Prostate gland (tissue), 2 donors: ENCODE measurements around the gene SPEN. TPM values are rescaled to one million over a fixed set of nuclear protein-coding genes. Genes with fewer than 3 reads are reported as not detected.
A peak's percentile ranks its signal among the peaks of the same experiment; 100 is the strongest.
"Not testable (repeated sequence)": the region's sequence is repeated elsewhere in the genome, so short reads cannot be mapped to it uniquely, and the experiment has no call there.

Experiments
- DNase-seq: peaks from one replicate; pipeline ENCODE4 v3.0.0-alpha.2; 2019; ENCODE audit warnings: low spot score
- H3K27ac ChIP-seq, 2 donors: fragments of 200-600 bp; sonication (generic); 2 replicates each; pipeline ENCODE4 v1.5.1; 2017 to 2019
- H3K27me3 ChIP-seq: fragments of 200-600 bp; sonication (generic); replicated peaks from 2 replicates; pipeline ENCODE4 v1.5.1; 2019; ENCODE audit not compliant: insufficient read depth
- H3K36me3 ChIP-seq, 2 donors: fragments of 200-600 bp; sonication (generic); 1 replicate in 1 of 2; 2 replicates in 1 of 2; pipeline versions ENCODE4 v1.5.1 to v1.8.1; 2017 to 2019
- H3K4me1 ChIP-seq: fragments of 200-600 bp; sonication (generic); replicated peaks from 2 replicates; pipeline ENCODE4 v1.5.1; 2019
- H3K4me3 ChIP-seq, 2 donors: fragments of 200-600 bp; sonication (generic); 2 replicates each; pipeline ENCODE4 v1.5.1; 2017 to 2019
- H3K9me3 ChIP-seq: fragments of 200-600 bp; sonication (generic); 2 replicates; pipeline ENCODE4 v1.5.1; 2017
- POLR2A ChIP-seq: fragments of 450-650 bp; IDR thresholded peaks from one replicate; pipeline ENCODE4 v1.6.1; 2016; ENCODE audit warnings: antibody characterized with exemption, mild to moderate bottlenecking
- POLR2AphosphoS5 ChIP-seq: sonication (generic); formaldehyde crosslinking; IDR thresholded peaks from one replicate; pipeline ENCODE4 v1.6.1; 2017; ENCODE audit warnings: antibody characterized with exemption
- WGBS: methylation state at CpG from one replicate; pipeline ENCODE4 v1.1.5; 2018; 5-methylcytosine and 5-hydroxymethylcytosine counted together
- intact Hi-C: fragments of 100-400 bp; cut with DNase I; formaldehyde crosslinking; loops from one replicate; pipeline ENCODE4 v1.14.2; 2022
- total RNA-seq, 2 donors: library from RNA; depleted of rRNA; stranded (reverse); fragments of >200 nt; gene quantifications; one replicate each; pipeline ENCODE4 v1.1.0, GENCODE V29; 2016
- TF ChIP-seq, protein P1 (sequence below), 4 experiments: fragments of 200-600 bp in 2 of 4; fragments of 450-650 bp in 2 of 4; sonication (generic) in 2 of 4; IDR thresholded peaks; 1 replicate in 3 of 4; 2 replicates in 1 of 4; pipeline ENCODE4 v1.5.1; 2016 to 2019; ENCODE audit warnings: antibody characterized with exemption in 4 of 4, mild to moderate bottlenecking in 2 of 4, moderate library complexity in 2 of 4

The SPEN gene
- total RNA-seq, 2 donors from 2014 or later, result 31.9 to 48.3 TPM

DNA sequence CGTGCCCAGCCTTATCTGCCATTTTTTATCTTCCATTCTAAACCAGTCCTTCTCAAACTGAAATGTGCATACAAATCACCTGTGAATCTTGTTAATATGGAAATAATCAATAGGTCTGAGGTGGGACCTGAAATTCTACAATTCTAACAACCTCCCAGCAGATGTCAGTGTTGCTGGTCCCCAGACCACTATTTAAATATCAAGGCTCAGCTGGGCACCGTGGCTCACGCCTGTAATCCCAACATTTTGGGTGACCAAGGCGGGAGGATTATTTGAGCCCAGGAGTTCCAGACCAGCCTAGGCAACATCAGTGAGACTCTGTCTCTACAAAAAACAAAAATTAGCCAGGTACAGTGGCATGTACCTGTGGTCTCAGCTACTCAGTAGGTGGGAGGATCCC lies 44.1 kb upstream of the SPEN start:
- Histone ChIP-seq H3K36me3 (no peaks in the 10 kb centered on the region), H3K27ac (no peak overlapping the region), H3K4me3 (no peak overlapping the region), H3K27me3 (no peaks in the 10 kb centered on the region), H3K4me1 (peaks cover 16% of the 10 kb centered on the region), H3K9me3 (no peaks in the 10 kb centered on the region)
- intact Hi-C loops, result no loop called here
- TF ChIP-seq POLR2AphosphoS5 (no peak), POLR2A (no peak)
- TF ChIP-seq, protein P1, sequence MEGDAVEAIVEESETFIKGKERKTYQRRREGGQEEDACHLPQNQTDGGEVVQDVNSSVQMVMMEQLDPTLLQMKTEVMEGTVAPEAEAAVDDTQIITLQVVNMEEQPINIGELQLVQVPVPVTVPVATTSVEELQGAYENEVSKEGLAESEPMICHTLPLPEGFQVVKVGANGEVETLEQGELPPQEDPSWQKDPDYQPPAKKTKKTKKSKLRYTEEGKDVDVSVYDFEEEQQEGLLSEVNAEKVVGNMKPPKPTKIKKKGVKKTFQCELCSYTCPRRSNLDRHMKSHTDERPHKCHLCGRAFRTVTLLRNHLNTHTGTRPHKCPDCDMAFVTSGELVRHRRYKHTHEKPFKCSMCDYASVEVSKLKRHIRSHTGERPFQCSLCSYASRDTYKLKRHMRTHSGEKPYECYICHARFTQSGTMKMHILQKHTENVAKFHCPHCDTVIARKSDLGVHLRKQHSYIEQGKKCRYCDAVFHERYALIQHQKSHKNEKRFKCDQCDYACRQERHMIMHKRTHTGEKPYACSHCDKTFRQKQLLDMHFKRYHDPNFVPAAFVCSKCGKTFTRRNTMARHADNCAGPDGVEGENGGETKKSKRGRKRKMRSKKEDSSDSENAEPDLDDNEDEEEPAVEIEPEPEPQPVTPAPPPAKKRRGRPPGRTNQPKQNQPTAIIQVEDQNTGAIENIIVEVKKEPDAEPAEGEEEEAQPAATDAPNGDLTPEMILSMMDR (IDR thresholded peaks at IDR 0.05), result peak in 3 of 4 experiments; percentile 20 to 41 (median 37)
- DNase-seq, result no peak
- WGBS, result 39% methylated on average over 4 of the region's 4 CpGs

GRCh38 chr1:15804060-15804459 lies 43.4 kb upstream of the SPEN start:
- DNase-seq, result no peak
- no peaks in the 10 kb centered on the region for H3K36me3 ChIP-seq
- no peaks in the 10 kb centered on the region for H3K9me3 ChIP-seq
- no peaks in the 10 kb centered on the region for H3K27me3 ChIP-seq
- H3K27ac ChIP-seq, result no peak overlapping the region
- peaks cover 16% of the 10 kb centered on the region for H3K4me1 ChIP-seq
- 81% methylated on average over 8 of the region's 8 CpGs for WGBS
- no peak overlapping the region for H3K4me3 ChIP-seq
- intact Hi-C loops, result no loop called here
- TF ChIP-seq, protein P1 (IDR thresholded peaks at IDR 0.05), result no peak
- no peak for TF ChIP-seq POLR2AphosphoS5
- TF ChIP-seq POLR2A, result no peak

- no peak for DNase-seq
- no peaks in the 10 kb centered on the region for H3K27me3 ChIP-seq
- no peaks in the 10 kb centered on the region for H3K4me1 ChIP-seq
- intact Hi-C loops, result no loop called here
- H3K27ac ChIP-seq, result no peak overlapping the region
- TF ChIP-seq, protein P1 (IDR thresholded peaks at IDR 0.05), result no peak
- TF ChIP-seq POLR2A, result no peak
- TF ChIP-seq POLR2AphosphoS5, result no peak
- H3K9me3 ChIP-seq, result no peaks in the 10 kb centered on the region
- no peak overlapping the region for H3K4me3 ChIP-seq
- WGBS, result 93% methylated on average over 10 of the region's 10 CpGs
- H3K36me3 ChIP-seq, result no peaks in the 10 kb centered on the region
Observed at GRCh38 chr1:15807121-15807520, 40.4 kb upstream of the SPEN start.

DNA sequence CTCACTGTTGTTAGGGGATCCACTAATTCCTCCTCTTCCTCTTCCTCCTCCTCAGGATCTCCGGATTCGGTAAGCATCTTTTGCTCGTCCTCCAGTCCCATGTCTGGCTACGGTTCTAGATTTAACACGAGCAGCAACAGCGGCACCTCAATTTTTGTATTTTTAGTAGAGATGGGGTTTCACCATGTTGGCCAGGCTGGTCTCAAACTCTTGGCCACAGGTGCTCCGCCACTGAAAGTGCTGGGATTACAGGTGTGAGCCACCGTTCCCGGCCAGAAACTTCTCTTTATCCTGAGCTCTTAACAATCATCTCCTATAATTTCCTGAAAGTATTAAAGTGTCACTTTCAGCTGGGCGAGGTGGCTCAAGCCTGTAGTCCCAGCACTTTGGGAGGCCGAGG lies 40.0 kb upstream of the SPEN start, which contains the start of gene UQCRHL:
UQCRHL (minus strand) TSS at position 101 of the 400 bp plus-strand sequence; CDS start at position 101, 0 bp downstream.
- H3K27me3 ChIP-seq, H3K9me3 ChIP-seq, H3K4me1 ChIP-seq, DNase-seq, H3K36me3 ChIP-seq, H3K27ac ChIP-seq, H3K4me3 ChIP-seq, intact Hi-C loops: not testable (repeated sequence)
- 94% methylated on average over 11 of the region's 11 CpGs for WGBS

DNA sequence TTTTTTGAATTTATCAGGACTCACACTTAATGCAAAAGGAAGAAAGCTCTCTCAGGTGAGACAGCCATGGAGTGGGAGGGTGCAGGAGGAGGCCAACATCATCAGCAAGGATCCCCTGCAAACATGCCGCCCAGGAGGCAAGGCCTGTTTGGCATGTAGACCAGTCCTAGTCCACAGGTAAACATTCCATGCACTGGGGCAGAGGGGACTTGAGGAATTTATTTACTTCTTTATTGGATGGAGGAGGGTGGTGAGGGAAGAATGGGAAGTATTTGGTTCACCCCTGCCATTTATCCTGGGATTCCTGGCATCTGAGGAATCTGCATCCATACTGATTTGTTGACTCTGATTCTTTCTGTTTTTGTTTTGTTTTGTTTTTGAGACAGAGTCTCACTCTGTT lies 38.6 kb upstream of the SPEN start:
- WGBS, result 40% methylated on average over 1 of the region's 1 CpG
- DNase-seq, result no peak
- intact Hi-C loops, result no loop called here
- Histone ChIP-seq H3K9me3 (no peaks in the 10 kb centered on the region), H3K4me1 (no peaks in the 10 kb centered on the region), H3K4me3 (no peak overlapping the region), H3K36me3 (no peaks in the 10 kb centered on the region), H3K27me3 (no peaks in the 10 kb centered on the region), H3K27ac (no peak overlapping the region)
- TF ChIP-seq POLR2A (no peak), POLR2AphosphoS5 (no peak)
- TF ChIP-seq, protein P1 (IDR thresholded peaks at IDR 0.05), result no peak
